H1 (cell line): Measurements from ENCODE around the gene DYNC1H1. TPM values are rescaled to one million over a fixed set of nuclear protein-coding genes. Genes with fewer than 3 reads are reported as not detected.

Source experiments
- RNF2 ChIP-seq: fragments of 200-900, 300-1000 bp; sonication (generic); IDR thresholded peaks from 2 replicates; pipeline ENCODE4 v1.7.1; 2016; ENCODE audit warnings: borderline replicate concordance, low read depth, mild to moderate bottlenecking, antibody characterized with exemption, low read length; ENCODE audit not compliant: poor library complexity, severe bottlenecking; ENCODE audit errors: missing control alignments
- polyA plus RNA-seq, 7 experiments: library from polyadenylated mRNA; depleted of rRNA in 3 of 7; stranded (reverse) in 5 of 7; unstranded in 2 of 7; fragments of >200 nt in 5 of 7; fragments of 200-250 nt in 2 of 7; gene quantifications; 1 replicate in 5 of 7; 2 replicates in 1 of 7; 4 replicates in 1 of 7; pipeline versions ENCODE4 v1.2.1 to v1.2.3, GENCODE V29; 2011 to 2013; ENCODE audit warnings: missing spikeins in 2 of 7, mixed read lengths in 2 of 7
- total RNA-seq: library from RNA; stranded (reverse); fragmentation: NEBNext Ultra II Directional; extraction: Animal tissue kit (Norgen Biotek cat#: 25700); gene quantifications from 2 replicates; pipeline ENCODE4 v1.2.1, GENCODE V29; 2021

Gene DYNC1H1
- total and polyA plus RNA-seq, 2 of the 8 experiments (the other 6 are each of a cell fraction or from before 2014, with no cell fraction given), result 238 to 387 TPM

DNA sequence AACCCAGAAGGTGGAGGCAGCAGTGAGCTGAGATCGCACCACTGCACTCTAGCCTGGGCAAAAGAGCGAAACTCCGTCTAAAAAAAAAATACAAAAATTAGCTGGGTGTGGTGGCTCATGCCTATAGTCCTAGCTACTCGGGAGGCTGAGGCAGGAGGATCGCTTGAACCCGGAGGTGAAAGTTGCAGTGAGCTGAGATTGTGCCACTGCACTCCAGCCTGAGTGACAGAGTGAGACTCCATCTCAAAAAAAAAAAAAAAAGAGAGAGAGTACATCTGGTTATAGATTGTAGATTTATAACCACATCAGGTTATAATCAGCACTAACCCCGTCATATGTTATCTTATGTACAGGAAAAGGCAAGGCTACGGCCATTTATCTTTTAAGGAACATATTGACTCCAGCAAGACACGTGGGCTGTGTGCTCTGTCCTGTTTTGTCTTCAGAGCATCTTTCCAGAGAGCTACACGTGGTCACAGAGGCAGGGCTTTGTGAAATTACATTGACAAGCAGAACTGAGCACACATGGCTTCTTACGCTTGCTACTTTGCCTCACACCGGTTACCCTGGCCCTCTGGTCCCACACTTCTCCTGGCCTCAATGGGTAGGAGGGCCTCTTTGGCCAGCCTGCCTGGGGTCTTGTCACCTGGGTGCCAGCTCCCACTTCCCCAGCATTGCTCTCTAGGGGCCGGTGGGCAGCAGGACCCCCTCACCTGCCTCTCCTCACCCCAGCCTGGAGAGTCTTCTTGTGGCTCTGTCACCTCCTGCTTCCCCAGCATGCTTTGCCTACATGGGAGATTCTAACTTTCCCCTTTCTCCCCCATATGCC is 6.8 kb upstream of the DYNC1H1 start (continued):
- TF ChIP-seq RNF2, result no peak
